ENCODE measurements around the gene ELF1. TPM values are rescaled to one million over a fixed set of nuclear protein-coding genes. Genes with fewer than 3 reads are reported as not detected.
"Not testable (repeated sequence)": the region's sequence is repeated elsewhere in the genome, so short reads cannot be mapped to it uniquely, and the experiment has no call there.

The ELF1 gene
- total RNA-seq, 1 experiment from 2014 or later: 36.0 TPM

- H3K36me3 ChIP-seq (ENCODE audit: low read depth): no peaks in the 10 kb centered on the region
- no TSS peak for BruUV-seq (replicated peaks)
- H3K4me1 ChIP-seq (replicated peaks; ENCODE audit: insufficient read depth): no peaks in the 10 kb centered on the region
- TF ChIP-seq EZH2 (IDR thresholded peaks at IDR 0.05; ENCODE audit: low read depth) (no peak), CTCF (conservative IDR thresholded peaks at IDR 0.05) (no peak)
- intact Hi-C loops (cut with micrococcal nuclease; ENCODE audit: unreplicated experiment): no loop called here
- no peaks in the 10 kb centered on the region for H3K9me3 ChIP-seq (ENCODE audit: insufficient read depth, low read depth)
- H3F3A ChIP-seq (ENCODE audit: insufficient read depth, low read depth): no peaks in the 10 kb centered on the region
- POLR2A ChIA-PET (ENCODE audit: unreplicated experiment): interaction anchor here (0.6 to 0.7 kb wide), 2 partner anchors 13 to 14 kb away, joined by 7 to 18 read pairs; no protein-coding TSS in a partner anchor
- no peaks in the 10 kb centered on the region for H3K9me2 ChIP-seq (ENCODE audit: insufficient read depth)
- DNase-seq: no peak
- no peaks in the 10 kb centered on the region for H4K20me1 ChIP-seq (ENCODE audit: insufficient read depth)
- H3K27me3 ChIP-seq (ENCODE audit: insufficient read depth, low read depth): no peaks in the 10 kb centered on the region
- no peak overlapping the region for H3K4me3 ChIP-seq
- CTCF ChIA-PET: no interaction called here
- no peak overlapping the region for H2AFZ ChIP-seq
- H3K79me2 ChIP-seq (ENCODE audit: low read depth): peaks cover 12% of the 10 kb centered on the region
- H3K4me2 ChIP-seq: no peak overlapping the region
- H3K27ac ChIP-seq: no peak overlapping the region
Measured at GRCh38 chr13:41040584-41041334, 21.6 kb upstream of the ELF1 start.

- ChIA-PET POLR2A (ENCODE audit: unreplicated experiment) (no interaction called here), CTCF (no interaction called here)
- no peak for DNase-seq
- TF ChIP-seq CTCF (conservative IDR thresholded peaks at IDR 0.05) (no peak), EZH2 (IDR thresholded peaks at IDR 0.05; ENCODE audit: low read depth) (no peak)
- intact Hi-C loops (cut with micrococcal nuclease; ENCODE audit: unreplicated experiment): no loop called here
- no peak overlapping the region for H3K4me2 ChIP-seq
- no peaks in the 10 kb centered on the region for H3K36me3 ChIP-seq (ENCODE audit: low read depth)
- H2AFZ ChIP-seq: no peak overlapping the region
- peaks cover 12% of the 10 kb centered on the region for H3K79me2 ChIP-seq (ENCODE audit: low read depth)
- H3K4me3 ChIP-seq: no peak overlapping the region
- no peak overlapping the region for H3K27ac ChIP-seq
- H3K9me3 ChIP-seq (ENCODE audit: insufficient read depth, low read depth): no peaks in the 10 kb centered on the region
- no peaks in the 10 kb centered on the region for H3K27me3 ChIP-seq (ENCODE audit: insufficient read depth, low read depth)
- no peaks in the 10 kb centered on the region for H3F3A ChIP-seq (ENCODE audit: insufficient read depth, low read depth)
- H4K20me1 ChIP-seq (ENCODE audit: insufficient read depth): no peaks in the 10 kb centered on the region
- BruUV-seq (replicated peaks): no TSS peak
- H3K9me2 ChIP-seq (ENCODE audit: insufficient read depth): no peaks in the 10 kb centered on the region
- no peaks in the 10 kb centered on the region for H3K4me1 ChIP-seq (replicated peaks; ENCODE audit: insufficient read depth)
Measured at GRCh38 chr13:41039746-41040145, 20.6 kb upstream of the ELF1 start.

GRCh38 chr13:41036557-41036956, 17.4 kb upstream of the ELF1 start:
- H3K36me3 ChIP-seq (ENCODE audit: low read depth); H3K4me2 ChIP-seq; H3K27ac ChIP-seq; H2AFZ ChIP-seq; H3K9me3 ChIP-seq (ENCODE audit: insufficient read depth, low read depth); H3K4me1 ChIP-seq (replicated peaks; ENCODE audit: insufficient read depth); H3K4me3 ChIP-seq; POLR2A ChIA-PET (ENCODE audit: unreplicated experiment); DNase-seq; H3F3A ChIP-seq (ENCODE audit: insufficient read depth, low read depth); intact Hi-C loops (cut with micrococcal nuclease; ENCODE audit: unreplicated experiment); H3K27me3 ChIP-seq (ENCODE audit: insufficient read depth, low read depth); H4K20me1 ChIP-seq (ENCODE audit: insufficient read depth); CTCF ChIA-PET; H3K9me2 ChIP-seq (ENCODE audit: insufficient read depth); BruUV-seq (replicated peaks): not testable (repeated sequence)
- H3K79me2 ChIP-seq (ENCODE audit: low read depth): peaks cover 12% of the 10 kb centered on the region

GRCh38 chr13:41034881-41035280, 15.8 kb upstream of the ELF1 start:
- Histone ChIP-seq H3K4me2 (no peak overlapping the region), H3F3A (ENCODE audit: insufficient read depth, low read depth) (no peaks in the 10 kb centered on the region), H3K27me3 (ENCODE audit: insufficient read depth, low read depth) (no peaks in the 10 kb centered on the region), H3K9me3 (ENCODE audit: insufficient read depth, low read depth) (no peaks in the 10 kb centered on the region), H3K4me1 (replicated peaks; ENCODE audit: insufficient read depth) (no peaks in the 10 kb centered on the region), H3K9me2 (ENCODE audit: insufficient read depth) (no peaks in the 10 kb centered on the region), H2AFZ (no peak overlapping the region), H3K36me3 (ENCODE audit: low read depth) (no peaks in the 10 kb centered on the region), H3K79me2 (ENCODE audit: low read depth) (peaks cover 12% of the 10 kb centered on the region), H3K4me3 (no peak overlapping the region), H4K20me1 (ENCODE audit: insufficient read depth) (no peaks in the 10 kb centered on the region), H3K27ac (no peak overlapping the region)
- no peak for TF ChIP-seq EZH2 (IDR thresholded peaks at IDR 0.05; ENCODE audit: low read depth)
- TF ChIP-seq CTCF (conservative IDR thresholded peaks at IDR 0.05): no peak
- ChIA-PET POLR2A (ENCODE audit: unreplicated experiment) (no interaction called here), CTCF (no interaction called here)
- intact Hi-C loops (cut with micrococcal nuclease; ENCODE audit: unreplicated experiment): no loop called here
- BruUV-seq (replicated peaks): no TSS peak
- DNase-seq: no peak

Measured in PC-9 (cell line).